Amygdala (tissue), 56 donors: ENCODE results near the gene FBXL2.

Experiments
- DNase-seq, 56 donors: peaks; one replicate each; lab custom pipeline; 2025; lab: John Stamatoyannopoulos, UW

The FBXL2 gene, protein sequence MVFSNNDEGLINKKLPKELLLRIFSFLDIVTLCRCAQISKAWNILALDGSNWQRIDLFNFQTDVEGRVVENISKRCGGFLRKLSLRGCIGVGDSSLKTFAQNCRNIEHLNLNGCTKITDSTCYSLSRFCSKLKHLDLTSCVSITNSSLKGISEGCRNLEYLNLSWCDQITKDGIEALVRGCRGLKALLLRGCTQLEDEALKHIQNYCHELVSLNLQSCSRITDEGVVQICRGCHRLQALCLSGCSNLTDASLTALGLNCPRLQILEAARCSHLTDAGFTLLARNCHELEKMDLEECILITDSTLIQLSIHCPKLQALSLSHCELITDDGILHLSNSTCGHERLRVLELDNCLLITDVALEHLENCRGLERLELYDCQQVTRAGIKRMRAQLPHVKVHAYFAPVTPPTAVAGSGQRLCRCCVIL

DNA sequence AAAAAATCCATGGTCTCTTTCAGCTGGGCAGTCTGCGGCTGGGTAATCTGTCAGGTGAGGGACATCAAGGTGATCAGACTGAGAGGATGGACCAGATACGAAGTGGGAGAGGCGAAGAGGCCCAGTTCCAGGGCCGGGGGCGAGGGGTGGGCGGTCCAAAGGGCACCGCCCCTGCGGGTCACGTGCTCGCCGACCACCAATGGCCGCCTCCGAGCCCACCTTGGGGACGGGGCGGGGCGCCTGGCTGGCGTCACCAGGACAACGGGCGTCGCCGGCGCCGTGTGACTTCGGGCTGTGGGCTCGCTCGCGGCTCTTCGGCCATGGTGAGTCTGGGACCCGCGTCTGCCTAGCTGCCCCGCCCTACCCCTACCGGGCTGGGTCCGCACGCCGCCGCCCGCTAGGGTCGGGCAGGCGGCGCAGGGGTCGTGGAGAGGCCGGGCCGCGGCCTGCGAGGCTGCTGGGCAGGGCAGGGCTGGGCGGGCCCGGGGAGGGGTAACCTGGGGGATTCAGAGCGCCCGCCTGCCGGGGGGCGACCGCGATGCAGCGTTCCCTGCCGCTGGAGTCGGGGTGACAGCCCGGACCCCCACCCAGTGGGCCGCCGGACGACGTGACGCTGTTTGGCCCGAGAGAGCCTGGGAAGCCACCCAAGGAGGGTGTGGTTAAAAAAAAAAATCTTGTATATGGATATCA is at the start of gene FBXL2:
Gene FBXL2, plus strand, starts transcription at position 250 of the 690 bp plus-strand sequence. Its CDS starts 71 bp downstream, at position 321.
- DNase-seq: peak in 46 of 56 donors; percentile 0 to 73 (median 38)

DNA sequence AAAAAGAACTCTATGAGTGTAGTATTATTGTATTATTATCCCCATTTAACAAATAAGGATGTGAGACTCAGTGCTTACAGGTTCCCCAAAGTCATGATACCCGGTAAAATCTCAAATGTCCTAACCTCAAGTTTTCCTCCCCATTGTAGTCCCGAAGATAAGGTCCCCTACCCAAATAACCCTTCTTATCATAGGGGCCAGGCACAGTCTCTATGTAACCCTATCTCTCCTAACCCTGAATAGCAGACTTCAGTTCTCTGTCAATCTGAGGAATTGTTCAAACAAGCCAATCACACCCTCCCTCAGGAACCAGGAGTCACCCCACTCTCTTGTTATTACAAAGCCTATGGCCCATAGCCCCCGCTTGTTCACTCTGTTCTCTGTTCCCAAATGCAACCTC is 48.2 kb upstream of the FBXL2 start:
- no peak for DNase-seq

DNA sequence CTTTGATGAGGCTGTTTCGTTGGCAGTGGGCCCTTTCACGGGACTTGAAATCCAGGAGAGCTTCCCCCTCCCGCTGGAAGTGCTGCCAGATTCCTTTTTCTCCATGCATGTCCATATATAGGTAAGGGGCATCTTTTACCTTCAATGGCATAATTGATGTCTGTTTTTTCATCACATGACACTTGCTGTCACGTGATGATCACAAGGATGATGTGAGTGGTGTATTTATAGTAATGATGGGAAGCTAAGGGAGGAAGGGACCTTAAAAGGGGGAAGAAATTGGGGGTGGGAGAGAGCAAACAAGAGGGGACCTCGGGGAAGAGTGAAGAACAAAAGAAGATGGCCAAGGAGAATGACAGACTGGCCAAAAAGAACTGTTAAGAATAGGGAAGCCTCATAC is 47.3 kb upstream of the FBXL2 start:
- DNase-seq: no peak

DNA sequence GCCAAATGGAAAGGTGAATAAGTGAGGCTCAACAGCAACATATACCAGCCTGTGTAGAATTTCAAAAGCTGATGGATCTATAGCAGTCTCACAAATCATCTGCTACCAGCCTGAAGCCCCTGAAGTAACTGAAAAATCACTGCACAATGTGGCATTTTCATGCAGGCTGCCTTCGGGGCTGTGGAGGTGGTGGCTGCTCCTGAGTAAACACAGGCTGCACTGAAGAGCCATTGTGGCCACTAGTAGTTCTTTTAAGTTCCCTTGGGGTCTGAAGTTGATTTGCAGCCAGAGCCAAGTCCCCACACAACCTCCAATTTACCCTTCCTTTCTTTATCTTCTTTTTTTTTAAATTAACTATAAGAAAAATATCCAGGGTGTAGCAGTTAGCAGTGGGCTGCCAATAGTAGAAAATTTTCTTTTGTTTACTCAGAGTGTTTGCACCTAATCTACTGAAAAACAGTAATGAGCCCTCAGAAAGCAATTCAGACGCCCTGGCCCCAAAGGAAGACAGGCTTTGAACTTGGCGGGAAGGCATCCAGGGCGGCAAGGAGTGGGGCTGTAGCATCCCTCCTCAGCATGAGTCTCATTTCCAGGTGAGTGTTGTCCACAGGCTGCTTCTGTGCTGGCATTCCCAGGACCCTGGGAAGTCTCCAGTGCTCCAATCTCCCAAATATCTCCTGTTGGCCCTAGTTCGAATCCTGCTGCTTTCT is 45.3 kb upstream of the FBXL2 start:
- DNase-seq: no peak

DNA sequence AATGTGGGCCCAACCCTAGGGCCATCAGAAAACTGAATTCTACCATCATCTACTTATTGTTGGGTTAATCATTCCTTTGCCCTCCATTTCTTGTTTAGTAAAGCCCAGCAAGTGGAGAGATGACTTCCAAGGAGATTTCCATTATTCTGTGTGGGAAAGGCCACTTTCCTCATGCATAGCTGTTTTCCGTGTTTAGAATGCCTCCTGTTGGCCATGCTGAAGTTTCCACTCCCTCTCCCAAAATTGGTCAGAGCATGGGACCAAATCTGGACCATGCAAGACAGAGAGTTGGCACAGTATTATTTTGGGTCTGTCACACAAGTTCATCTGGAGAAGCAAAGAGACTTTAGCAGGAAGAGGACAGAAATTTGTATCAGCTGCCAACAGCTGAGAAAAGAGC is 43.4 kb upstream of the FBXL2 start:
- no peak for DNase-seq

DNA sequence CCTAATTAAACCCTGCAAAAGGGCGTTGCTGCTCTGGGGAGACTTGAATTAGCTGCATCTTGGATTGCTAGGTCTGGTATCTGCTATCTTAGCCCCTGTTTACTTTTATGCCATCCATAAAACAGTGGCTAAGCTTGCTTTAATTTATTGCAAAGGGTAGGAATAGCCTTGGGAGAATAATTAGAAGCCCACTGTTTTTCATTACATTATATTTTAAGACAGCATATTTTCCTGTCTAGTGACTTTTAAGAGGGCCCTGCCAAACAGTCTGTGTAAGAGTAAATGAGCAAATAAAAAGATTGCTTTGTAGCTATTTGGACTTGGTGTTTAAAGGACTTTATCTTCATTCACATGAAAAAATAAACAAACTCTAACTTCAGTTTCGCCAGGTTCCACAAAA is 41.2 kb upstream of the FBXL2 start:
- DNase-seq: no peak

DNA sequence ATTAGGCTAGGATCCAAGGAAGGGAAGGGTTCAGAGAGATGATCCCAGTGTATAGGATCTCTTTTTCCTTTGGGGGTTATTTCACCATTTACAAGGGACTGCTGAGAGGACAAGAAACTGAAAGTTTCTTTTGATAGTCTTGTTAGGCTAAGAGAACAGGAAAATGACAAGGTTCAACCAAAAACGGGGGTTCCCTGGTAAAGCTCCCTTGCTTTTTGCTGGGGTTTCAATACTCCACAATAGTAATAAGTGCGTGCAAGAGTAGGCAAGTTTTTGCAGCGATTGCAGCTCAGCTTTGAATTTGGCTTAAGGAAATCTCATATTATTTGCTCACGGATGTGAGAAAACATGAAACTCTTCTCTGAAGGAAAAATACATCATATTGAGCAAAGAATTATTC is 39.8 kb upstream of the FBXL2 start:
- no peak for DNase-seq

DNA sequence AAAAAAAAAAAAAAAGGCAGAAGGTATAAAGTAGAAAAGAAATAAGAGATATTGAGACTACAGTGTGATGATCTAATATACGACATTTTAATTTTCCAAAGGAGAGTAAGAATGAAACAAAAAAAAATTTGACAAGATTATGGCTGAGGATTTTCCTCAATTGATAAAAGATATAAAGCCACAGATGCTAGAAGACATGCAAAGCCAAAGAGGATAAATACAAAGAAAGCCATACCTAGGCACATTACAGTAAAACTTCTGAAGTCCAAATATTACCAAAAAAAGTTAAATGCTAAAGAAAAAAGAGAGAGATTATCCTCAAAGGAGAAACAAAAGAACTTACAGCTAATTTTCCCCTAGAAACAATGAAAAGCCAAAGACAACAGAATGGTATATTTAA is 38.3 kb upstream of the FBXL2 start:
- DNase-seq: no peak

DNA sequence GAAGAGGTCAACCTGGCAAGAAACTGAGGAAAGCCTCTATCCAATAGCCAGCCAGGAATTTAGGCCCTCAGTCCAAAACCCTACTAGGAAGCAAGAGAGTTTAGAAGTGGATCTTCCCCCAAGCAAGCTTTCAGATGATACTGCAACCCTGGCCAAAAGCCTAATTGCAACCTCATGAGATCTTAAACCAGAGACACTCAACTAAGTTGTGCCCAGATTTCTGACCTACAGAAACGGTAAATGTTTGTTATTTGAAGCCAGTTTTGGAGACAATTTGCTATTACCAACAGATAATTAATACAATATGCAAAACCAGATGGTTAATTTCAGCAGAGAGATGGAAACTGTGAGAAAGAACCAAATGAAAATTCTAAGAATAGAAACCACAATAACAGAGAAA is 37.0 kb upstream of the FBXL2 start:
- DNase-seq: no peak

DNA sequence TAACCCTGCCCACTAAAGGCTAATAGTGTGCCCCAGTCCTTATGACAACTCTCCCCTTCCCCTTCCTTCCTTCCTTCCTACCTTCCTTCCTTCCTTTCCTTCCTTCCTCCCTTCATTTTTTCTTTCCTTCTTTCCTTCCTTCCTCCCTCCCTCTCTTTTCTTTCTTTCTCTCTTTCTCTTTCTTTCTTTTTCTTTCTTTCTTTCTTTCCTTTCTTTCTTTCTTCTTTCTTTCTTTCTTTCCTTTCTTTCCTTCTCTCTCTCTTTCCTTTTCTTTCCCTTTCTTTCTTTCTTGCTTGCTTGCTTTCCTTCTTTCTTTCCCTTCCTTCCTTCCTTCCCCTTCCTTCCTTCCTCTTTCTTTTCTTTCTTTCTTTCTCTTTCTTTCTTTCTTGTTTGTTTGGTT is 30.5 kb upstream of the FBXL2 start:
- DNase-seq: no peak

DNA sequence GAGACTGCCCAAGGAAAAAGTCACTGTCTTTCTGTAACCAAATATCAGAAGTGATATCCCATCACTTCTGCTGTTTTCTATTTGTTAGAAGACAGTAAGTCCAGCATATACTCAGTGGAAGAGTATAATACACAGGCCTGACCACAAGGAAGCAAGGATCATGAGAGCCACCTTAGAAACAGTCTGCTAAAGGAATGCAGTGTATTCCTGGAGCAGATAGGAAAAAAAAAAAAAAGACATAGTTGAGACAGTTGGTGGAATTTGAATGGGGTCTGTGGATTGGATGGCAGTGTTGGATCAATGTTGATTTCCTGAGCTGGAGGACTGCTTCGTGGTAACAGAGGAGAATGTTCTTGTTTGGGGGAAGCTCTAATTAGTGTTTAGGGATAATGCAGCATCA is 26.5 kb upstream of the FBXL2 start:
- DNase-seq: no peak

DNA sequence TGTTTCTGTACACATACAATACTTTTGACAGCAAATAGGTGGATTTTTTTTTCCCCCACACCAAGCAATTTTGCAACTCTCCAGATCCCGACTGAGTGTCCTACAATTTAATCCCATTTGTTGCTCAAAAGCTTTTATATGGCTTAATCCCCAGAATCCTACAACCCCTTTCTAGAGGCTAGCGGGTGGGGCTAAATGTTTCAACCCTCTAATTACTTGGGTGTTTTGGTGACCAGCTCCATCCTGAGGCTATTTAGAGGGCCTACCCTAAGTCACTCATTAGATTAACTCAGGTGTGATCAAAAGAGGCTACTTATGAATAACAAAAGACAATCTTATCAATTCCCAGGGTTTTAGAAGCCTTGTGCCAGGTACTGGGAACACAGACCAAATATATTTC is 21.0 kb upstream of the FBXL2 start:
- DNase-seq: no peak

DNA sequence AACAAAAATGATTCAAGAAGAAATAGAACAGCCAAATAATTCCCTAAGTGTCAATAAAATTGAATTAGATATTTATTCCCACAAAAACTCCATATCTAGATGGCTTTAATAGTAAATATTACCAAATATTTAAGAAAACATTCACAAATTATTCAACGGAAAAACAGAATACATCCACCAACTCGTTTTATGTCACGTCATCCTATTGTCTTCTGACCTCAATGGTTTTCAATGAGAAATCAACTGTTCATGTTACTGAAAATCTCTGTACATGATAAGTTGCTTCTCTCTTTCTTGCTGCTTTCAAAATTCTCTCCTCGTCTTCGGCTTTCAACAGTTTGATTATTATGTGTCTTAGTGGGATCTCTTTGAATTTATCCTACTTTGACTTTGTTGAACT is 17.1 kb upstream of the FBXL2 start:
- no peak for DNase-seq

DNA sequence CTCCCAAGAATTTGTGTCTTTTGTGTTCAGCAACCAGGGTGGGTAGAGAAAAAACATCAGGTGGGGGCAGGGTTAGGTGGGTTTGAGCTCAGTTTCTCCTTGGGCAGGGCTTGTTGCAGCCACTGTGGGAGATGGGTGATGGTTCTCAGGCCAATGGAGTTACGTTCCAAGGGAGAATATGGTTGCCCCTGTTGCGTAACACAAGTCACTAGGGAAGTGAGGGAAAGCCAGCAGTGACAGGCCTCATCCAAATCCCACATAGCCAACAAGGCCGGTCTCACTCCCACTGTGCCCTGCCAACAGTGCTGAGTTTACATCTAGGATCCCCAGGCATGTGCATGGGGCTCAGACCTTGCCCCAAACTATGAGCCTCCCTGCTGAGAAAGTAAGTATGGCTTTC is 7.9 kb upstream of the FBXL2 start:
- no peak for DNase-seq

DNA sequence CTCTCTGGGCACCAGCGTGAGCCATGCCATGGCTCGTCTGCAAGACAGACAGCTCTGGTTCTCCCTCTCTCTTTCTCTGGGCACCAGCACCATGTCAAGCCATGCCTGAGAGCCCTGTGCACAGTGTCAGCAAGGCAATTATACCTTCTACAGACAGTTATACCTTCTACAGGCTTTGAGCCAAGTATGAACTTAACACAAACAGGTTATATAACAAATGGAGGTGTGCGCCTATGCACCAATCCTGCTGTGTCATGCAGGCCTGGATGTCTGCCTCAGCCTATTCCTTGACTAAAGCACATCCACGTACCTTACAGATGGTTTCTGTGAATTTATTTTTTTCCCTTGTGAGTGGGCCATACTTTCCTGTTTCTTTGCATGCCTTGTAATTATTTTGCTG is 5.9 kb upstream of the FBXL2 start:
- no peak for DNase-seq

DNA sequence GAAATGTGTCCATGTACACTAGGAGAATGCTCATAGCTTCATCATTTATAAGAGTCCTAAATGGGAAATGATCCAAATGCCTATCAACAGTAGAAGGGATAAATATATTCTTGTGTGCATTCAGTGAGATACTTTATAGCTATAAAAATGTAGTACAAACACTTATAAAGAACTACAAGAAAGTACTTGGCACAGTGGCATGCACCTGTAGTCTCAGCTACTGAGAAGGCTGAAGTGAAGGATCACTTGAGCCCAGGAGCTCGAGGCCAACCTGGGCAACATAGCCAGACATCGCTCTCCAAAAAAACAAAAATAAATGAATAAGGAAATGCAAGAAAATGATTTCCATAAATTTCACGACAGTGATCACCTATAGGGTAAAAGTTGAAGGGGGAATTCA is 3.6 kb upstream of the FBXL2 start:
- no peak for DNase-seq

DNA sequence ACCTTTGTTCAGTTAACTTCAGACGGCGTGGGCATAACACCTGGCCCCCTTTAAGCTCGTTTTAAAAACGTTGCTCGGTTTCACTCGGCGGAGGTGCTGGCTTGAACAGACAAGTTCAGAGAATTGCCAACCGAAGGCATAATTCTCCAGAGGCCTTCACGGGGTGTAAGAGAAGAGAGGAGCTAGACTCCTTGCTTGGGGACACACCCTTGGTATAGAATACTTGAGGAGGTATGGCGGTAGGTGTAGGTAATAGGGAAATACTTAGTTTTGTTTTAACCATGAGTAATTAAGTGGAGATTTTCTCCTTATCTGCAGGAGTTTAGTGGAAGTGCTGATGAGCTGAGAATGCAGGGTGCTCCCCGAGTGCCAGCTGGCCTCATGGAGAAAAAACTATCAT is 921 bp downstream of the FBXL2 start:
- DNase-seq: peak in 8 of 56 donors; percentile 0 to 29 (median 2)

DNA sequence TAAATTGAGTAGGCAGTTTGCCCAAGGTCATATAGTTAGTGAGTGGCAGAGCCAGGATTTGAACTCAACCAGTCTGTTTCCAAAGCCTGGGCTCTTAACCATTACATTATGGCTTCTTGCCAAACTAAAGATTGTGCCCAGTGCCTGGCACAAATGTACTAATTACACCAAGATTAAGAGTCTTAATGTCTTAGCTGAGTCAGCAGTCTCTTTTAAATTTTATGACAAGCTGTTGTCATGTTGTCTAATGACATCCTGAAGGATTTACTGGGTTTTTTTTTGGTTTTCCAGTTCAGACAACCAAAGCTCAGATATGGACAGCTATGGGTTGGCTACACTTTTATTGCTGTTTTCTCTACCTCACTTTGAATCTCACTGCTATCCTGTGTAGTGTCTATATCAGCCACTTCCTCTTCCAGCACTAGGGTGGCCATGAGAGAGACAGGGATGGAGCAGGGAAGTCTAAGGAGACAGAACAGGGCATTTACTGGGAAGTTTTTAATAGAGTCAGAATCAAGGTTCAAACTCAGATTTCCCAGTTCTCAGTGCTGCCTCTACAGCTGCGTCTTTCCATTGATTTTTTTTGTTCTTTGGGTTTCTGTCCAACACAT is 10.5 kb downstream of the FBXL2 start:
- DNase-seq: no peak

DNA sequence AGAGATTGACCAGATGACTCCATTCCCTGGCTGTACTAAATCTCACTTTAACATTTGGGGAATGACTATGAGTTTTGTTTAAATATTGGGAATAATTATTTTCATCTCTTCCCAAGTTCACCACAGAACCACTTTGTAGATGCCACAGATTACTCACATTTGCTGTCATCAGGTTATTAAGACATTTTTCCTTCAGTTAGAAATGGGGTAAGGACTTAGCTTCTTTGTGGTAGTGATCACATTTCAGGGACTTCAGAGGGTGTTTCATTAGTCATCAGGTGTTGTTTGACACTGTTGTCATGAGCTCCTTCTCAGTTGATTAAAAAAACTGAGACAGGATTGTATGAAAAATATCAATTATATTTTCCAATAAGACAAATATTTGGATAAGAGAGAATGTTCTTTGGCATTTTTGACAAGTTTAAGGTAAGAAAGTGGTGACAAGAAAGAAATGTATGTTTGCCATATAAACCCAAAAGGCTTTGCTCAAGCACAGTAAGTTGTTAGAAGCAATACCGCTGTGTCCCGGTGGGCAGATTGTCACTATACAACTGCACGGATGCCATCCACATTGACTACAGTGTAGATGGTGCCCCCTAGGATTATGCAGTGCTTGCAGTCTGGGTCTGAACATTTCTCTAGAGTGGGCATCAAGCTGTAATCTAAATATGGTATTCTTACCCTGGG is 22.3 kb downstream of the FBXL2 start:
- no peak for DNase-seq

DNA sequence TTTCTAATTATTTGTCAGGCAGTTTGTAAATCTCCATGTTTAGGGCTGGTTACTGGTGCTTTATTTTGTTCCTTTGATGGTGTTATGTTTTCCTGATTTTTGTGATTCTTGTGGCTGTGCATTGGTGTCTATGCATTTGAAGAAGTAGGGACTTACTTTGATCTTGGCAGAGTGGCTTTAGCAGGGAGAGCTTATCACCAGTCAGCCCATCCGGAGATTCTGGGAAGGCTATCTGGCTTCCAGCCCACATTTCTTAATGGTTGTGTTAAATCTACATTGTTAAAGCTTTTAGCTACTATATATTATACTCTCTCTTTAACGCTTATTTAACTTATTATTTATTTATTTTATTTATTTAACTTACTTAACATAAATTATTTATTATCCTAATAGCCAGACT is 35.1 kb downstream of the FBXL2 start:
- DNase-seq: no peak

DNA sequence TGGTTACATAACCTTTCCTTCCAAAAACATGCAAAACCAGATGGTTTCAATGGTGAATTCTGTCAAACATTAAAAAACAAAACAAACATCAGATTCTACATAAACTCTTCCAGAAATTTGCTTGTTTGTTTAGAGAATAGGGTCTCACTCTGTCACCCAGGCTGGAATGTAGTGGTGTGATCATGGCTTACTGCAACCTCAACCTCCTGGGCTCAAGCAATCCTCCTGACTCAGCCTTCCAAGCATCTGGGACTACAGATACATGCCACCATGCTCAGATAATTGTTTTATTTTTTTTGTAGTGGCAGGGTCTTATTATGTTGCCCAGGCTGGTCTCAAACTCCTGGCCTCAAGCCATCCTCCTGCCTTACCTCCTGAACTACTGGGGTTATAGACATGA is 36.1 kb downstream of the FBXL2 start:
- no peak for DNase-seq
